ENCODE results near the gene SFN.

Gene SFN

GRCh38 chr1:26911399-26912146 is 48.6 kb downstream of the SFN start:
- DNase-seq (ENCODE audit: low spot score): no peak

- no peak for DNase-seq (ENCODE audit: low spot score)
Measured at GRCh38 chr1:26912147-26912490, 49.2 kb downstream of the SFN start.

- no peak for DNase-seq (ENCODE audit: low spot score)
Measured at GRCh38 chr1:26913389-26913753, 50.4 kb downstream of the SFN start.

All from SW480 (cell line).